SJCRH30 (cell line): ENCODE results near the gene USPL1. TPM values are rescaled to one million over a fixed set of nuclear protein-coding genes. Genes with fewer than 3 reads are reported as not detected.
"Not testable (repeated sequence)": the region's sequence is repeated elsewhere in the genome, so short reads cannot be mapped to it uniquely, and the experiment has no call there.

Experiments
- DNase-seq, 2 experiments: peaks; one replicate each; pipeline ENCODE4 v3.0.0-alpha.2; 2015 to 2020
- H3K27ac ChIP-seq: fragments of 250-450 bp; sonication (Bioruptor Pico); 2 replicates; pipeline ENCODE4 v1.5.1; 2020; ENCODE audit warnings: mild to moderate bottlenecking, moderate library complexity
- H3K27me3 ChIP-seq: fragments of 250-450 bp; sonication (Bioruptor Pico); 2 replicates; pipeline ENCODE4 v1.5.1; 2020; ENCODE audit warnings: mild to moderate bottlenecking, moderate library complexity
- H3K36me3 ChIP-seq: fragments of 250-450 bp; sonication (Bioruptor Pico); 2 replicates; pipeline ENCODE4 v1.5.1; 2020; ENCODE audit warnings: mild to moderate bottlenecking, moderate library complexity
- H3K4me1 ChIP-seq: fragments of 250-450 bp; sonication (Bioruptor Pico); 2 replicates; pipeline ENCODE4 v1.5.1; 2020; ENCODE audit warnings: mild to moderate bottlenecking, moderate library complexity
- H3K4me3 ChIP-seq: fragments of 250-450 bp; sonication (Bioruptor Pico); 2 replicates; pipeline ENCODE4 v1.5.1; 2020; ENCODE audit warnings: mild to moderate bottlenecking, moderate library complexity
- H3K9me3 ChIP-seq: fragments of 250-450 bp; sonication (Bioruptor Pico); replicated peaks from 2 replicates; pipeline ENCODE4 v1.5.1; 2020; ENCODE audit warnings: mild to moderate bottlenecking, moderate library complexity
- total RNA-seq: library from RNA; depleted of rRNA; stranded (reverse); fragments of >200 nt; shearing (Covaris generic); gene quantifications from 2 replicates; pipeline ENCODE4 v1.2.3, GENCODE V29; 2014

The USPL1 gene
- total RNA-seq, 1 experiment from 2014 or later: 46.0 TPM

- Histone ChIP-seq H3K4me1 (peaks cover 7% of the 10 kb centered on the region), H3K4me3 (no peak overlapping the region), H3K27me3 (no peaks in the 10 kb centered on the region), H3K9me3 (no peaks in the 10 kb centered on the region), H3K27ac (no peak overlapping the region), H3K36me3 (peaks cover 72% of the 10 kb centered on the region)
- no peak for DNase-seq
Observed at GRCh38 chr13:30624630-30625029, 6.9 kb downstream of the USPL1 start.

GRCh38 chr13:30629527-30629926, 11.8 kb downstream of the USPL1 start:
- Histone ChIP-seq H3K9me3 (0 out of 2 replicates have a peak, but pooled peaks cover under 1% of the 10 kb centered on the region), H3K4me1 (no peaks in the 10 kb centered on the region), H3K27ac (no peak overlapping the region), H3K27me3 (no peaks in the 10 kb centered on the region), H3K4me3 (no peak overlapping the region), H3K36me3 (peaks cover 91% of the 10 kb centered on the region)
- DNase-seq: no peak

- no peak for DNase-seq
- Histone ChIP-seq H3K36me3 (peaks cover 89% of the 10 kb centered on the region), H3K4me1 (no peaks in the 10 kb centered on the region), H3K9me3 (0 out of 2 replicates have a peak, but pooled peaks cover 3% of the 10 kb centered on the region), H3K27me3 (no peaks in the 10 kb centered on the region), H3K27ac (no peak overlapping the region), H3K4me3 (no peak overlapping the region)
Observed at GRCh38 chr13:30633861-30634260, 16.1 kb downstream of the USPL1 start.

GRCh38 chr13:30634838-30635237, 17.1 kb downstream of the USPL1 start:
- H3K4me1 ChIP-seq: no peaks in the 10 kb centered on the region
- H3K36me3 ChIP-seq: peaks cover 87% of the 10 kb centered on the region
- 0 out of 2 replicates have a peak, but pooled peaks cover 3% of the 10 kb centered on the region for H3K9me3 ChIP-seq
- no peak overlapping the region for H3K4me3 ChIP-seq
- no peaks in the 10 kb centered on the region for H3K27me3 ChIP-seq
- no peak for DNase-seq
- no peak overlapping the region for H3K27ac ChIP-seq

- no peak overlapping the region for H3K4me3 ChIP-seq
- H3K27ac ChIP-seq: no peak overlapping the region
- DNase-seq: no peak
- H3K9me3 ChIP-seq: peaks cover 3% of the 10 kb centered on the region; the same call in 1 of the 2 replicates
- H3K27me3 ChIP-seq: no peaks in the 10 kb centered on the region
- H3K4me1 ChIP-seq: no peaks in the 10 kb centered on the region
- H3K36me3 ChIP-seq: peaks cover 85% of the 10 kb centered on the region
Observed at GRCh38 chr13:30638301-30638700, 20.6 kb downstream of the USPL1 start.

GRCh38 chr13:30639671-30640070, 22.0 kb downstream of the USPL1 start:
- H3K36me3 ChIP-seq: peaks cover 83% of the 10 kb centered on the region
- H3K9me3 ChIP-seq: peaks cover 1% of the 10 kb centered on the region; the same call in 1 of the 2 replicates
- no peak overlapping the region for H3K27ac ChIP-seq
- DNase-seq: no peak
- no peak overlapping the region for H3K4me3 ChIP-seq
- no peaks in the 10 kb centered on the region for H3K27me3 ChIP-seq
- H3K4me1 ChIP-seq: no peaks in the 10 kb centered on the region

- H3K4me1 ChIP-seq: not testable (repeated sequence)
- H3K36me3 ChIP-seq: peaks cover 84% of the 10 kb centered on the region
Observed at GRCh38 chr13:30641173-30641572, 23.5 kb downstream of the USPL1 start.

GRCh38 chr13:30645629-30646028, 27.9 kb downstream of the USPL1 start:
- Histone ChIP-seq H3K4me1 (no peaks in the 10 kb centered on the region), H3K4me3 (no peak overlapping the region), H3K27me3 (no peaks in the 10 kb centered on the region), H3K9me3 (no peaks in the 10 kb centered on the region; the same call in 1 of the 2 replicates), H3K36me3 (peaks cover 90% of the 10 kb centered on the region), H3K27ac (no peak overlapping the region)
- no peak for DNase-seq

More at GRCh38 chr13:30641173-30641572, 23.5 kb downstream of the USPL1 start:
- not testable (repeated sequence) for H3K27me3 ChIP-seq, H3K9me3 ChIP-seq, DNase-seq, H3K4me3 ChIP-seq, H3K27ac ChIP-seq

- Histone ChIP-seq H3K27me3 (no peaks in the 10 kb centered on the region), H3K9me3 (no peaks in the 10 kb centered on the region; the same call in 1 of the 2 replicates), H3K4me1 (no peaks in the 10 kb centered on the region), H3K36me3 (peaks cover 79% of the 10 kb centered on the region), H3K27ac (no peak overlapping the region), H3K4me3 (no peak overlapping the region)
- DNase-seq: no peak
Observed at GRCh38 chr13:30647420-30647819, 29.7 kb downstream of the USPL1 start.

- DNase-seq: no peak
- Histone ChIP-seq H3K9me3 (no peaks in the 10 kb centered on the region), H3K4me1 (no peaks in the 10 kb centered on the region), H3K36me3 (peaks cover 79% of the 10 kb centered on the region), H3K4me3 (no peak overlapping the region), H3K27ac (no peak overlapping the region), H3K27me3 (no peaks in the 10 kb centered on the region)
Observed at GRCh38 chr13:30647824-30648521, 30.3 kb downstream of the USPL1 start.

GRCh38 chr13:30648522-30649012, 30.8 kb downstream of the USPL1 start:
- DNase-seq: no peak
- Histone ChIP-seq H3K27ac (no peak overlapping the region), H3K9me3 (no peaks in the 10 kb centered on the region), H3K4me3 (no peak overlapping the region), H3K4me1 (no peaks in the 10 kb centered on the region), H3K36me3 (peaks cover 81% of the 10 kb centered on the region), H3K27me3 (no peaks in the 10 kb centered on the region)

- H3K27ac ChIP-seq, H3K9me3 ChIP-seq, H3K27me3 ChIP-seq, H3K4me1 ChIP-seq, H3K4me3 ChIP-seq, DNase-seq: not testable (repeated sequence)
- H3K36me3 ChIP-seq: peaks cover 78% of the 10 kb centered on the region
Observed at GRCh38 chr13:30651648-30652047, 33.9 kb downstream of the USPL1 start.

GRCh38 chr13:30652746-30653386, 35.1 kb downstream of the USPL1 start:
- Histone ChIP-seq H3K27ac (no peak overlapping the region), H3K4me3 (no peak overlapping the region), H3K36me3 (peaks cover 77% of the 10 kb centered on the region), H3K27me3 (no peaks in the 10 kb centered on the region), H3K4me1 (no peaks in the 10 kb centered on the region), H3K9me3 (no peaks in the 10 kb centered on the region)
- no peak for DNase-seq

GRCh38 chr13:30654430-30654829, 36.7 kb downstream of the USPL1 start:
- Histone ChIP-seq H3K36me3 (peaks cover 77% of the 10 kb centered on the region), H3K27ac (no peak overlapping the region), H3K27me3 (no peaks in the 10 kb centered on the region), H3K4me1 (no peaks in the 10 kb centered on the region), H3K9me3 (no peaks in the 10 kb centered on the region), H3K4me3 (no peak overlapping the region)
- DNase-seq: no peak

- Histone ChIP-seq H3K27ac (no peak overlapping the region), H3K9me3 (no peaks in the 10 kb centered on the region), H3K36me3 (peaks cover 70% of the 10 kb centered on the region), H3K4me3 (no peak overlapping the region), H3K4me1 (no peaks in the 10 kb centered on the region), H3K27me3 (no peaks in the 10 kb centered on the region)
- DNase-seq: no peak
Observed at GRCh38 chr13:30656178-30656577, 38.5 kb downstream of the USPL1 start.
